Osteoblast (primary cell): ENCODE data around the gene PSMA8. TPM values are rescaled to one million over a fixed set of nuclear protein-coding genes. Genes with fewer than 3 reads are reported as not detected.

Experiments used
- DNase-seq: peaks from one replicate; pipeline ENCODE4 v3.0.0; 2011; ENCODE audit warnings: low spot score, mixed read lengths; ENCODE audit not compliant: insufficient read length; ENCODE audit errors: missing footprints
- H2AFZ ChIP-seq: 2 replicates; pipeline ENCODE4 v1.6.0; 2011; ENCODE audit warnings: mild to moderate bottlenecking, low read length
- H3K27ac ChIP-seq: 2 replicates; pipeline ENCODE4 v1.5.1; 2011; ENCODE audit warnings: mild to moderate bottlenecking, low read depth, low read length, moderate library complexity
- H3K27me3 ChIP-seq: 2 replicates; pipeline ENCODE4 v1.6.0; 2012; ENCODE audit warnings: mild to moderate bottlenecking, control low read depth, inconsistent platforms, low read length, moderate library complexity; ENCODE audit not compliant: insufficient read depth
- H3K36me3 ChIP-seq: 2 replicates; pipeline ENCODE4 v1.5.1; 2011; ENCODE audit warnings: mild to moderate bottlenecking, low read length, control low read depth, moderate library complexity; ENCODE audit not compliant: insufficient read depth
- H3K4me1 ChIP-seq: 2 replicates; pipeline ENCODE4 v1.5.1; 2011; ENCODE audit warnings: mild to moderate bottlenecking, low read length, control low read depth, moderate library complexity; ENCODE audit not compliant: insufficient read depth
- H3K4me2 ChIP-seq: 2 replicates; pipeline ENCODE4 v1.6.0; 2011; ENCODE audit warnings: mild to moderate bottlenecking, low read length; ENCODE audit not compliant: insufficient read depth
- H3K4me3 ChIP-seq: fragments of 200-600 bp; sonication (generic); 3 replicates; pipeline ENCODE4 v1.5.1; 2012; ENCODE audit warnings: mild to moderate bottlenecking, low read length, inconsistent platforms; ENCODE audit not compliant: insufficient read depth
- H3K79me2 ChIP-seq: 2 replicates; pipeline ENCODE4 v1.6.0; 2012; ENCODE audit warnings: mild to moderate bottlenecking, low read length, control low read depth, inconsistent platforms; ENCODE audit not compliant: insufficient read depth
- H3K9me3 ChIP-seq: 2 replicates; pipeline ENCODE4 v1.5.1; 2011; ENCODE audit warnings: low read depth, low read length, control low read depth
- H4K20me1 ChIP-seq: 2 replicates; pipeline ENCODE4 v1.6.0; 2012; ENCODE audit warnings: mild to moderate bottlenecking, low read length, control low read depth; ENCODE audit not compliant: insufficient read depth
- CTCF ChIP-seq: IDR thresholded peaks from 2 replicates; pipeline ENCODE4 v1.5.1; 2011; ENCODE audit warnings: mild to moderate bottlenecking, low read depth, low read length, moderate library complexity; ENCODE audit errors: extremely low read depth
- total RNA-seq: library from RNA; depleted of rRNA; stranded (reverse); fragments of >200 nt; gene quantifications from 2 replicates; pipeline ENCODE4 v1.2.3, GENCODE V29; 2012

PSMA8 gene
- total RNA-seq, 1 donor, result not detected

- Histone ChIP-seq H3K4me1 (no peaks in the 10 kb centered on the region), H3K27me3 (no peaks in the 10 kb centered on the region), H3K4me2 (no peak overlapping the region), H4K20me1 (no peaks in the 10 kb centered on the region), H3K9me3 (no peaks in the 10 kb centered on the region), H3K79me2 (no peaks in the 10 kb centered on the region), H3K36me3 (no peaks in the 10 kb centered on the region), H2AFZ (no peak overlapping the region), H3K27ac (no peak overlapping the region), H3K4me3 (no peak overlapping the region)
- TF ChIP-seq CTCF, result no peak
- DNase-seq, result no peak
Observed at GRCh38 chr18:26207937-26208336, 74.3 kb downstream of the PSMA8 start.

GRCh38 chr18:26208977-26209376, 75.3 kb downstream of the PSMA8 start:
- TF ChIP-seq CTCF, result no peak
- no peak overlapping the region for H3K4me3 ChIP-seq

GRCh38 chr18:26210147-26210546, 76.5 kb downstream of the PSMA8 start:
- no peak overlapping the region for H3K4me3 ChIP-seq
- H2AFZ ChIP-seq, result no peak overlapping the region
- DNase-seq, result no peak
- TF ChIP-seq CTCF, result no peak
- no peaks in the 10 kb centered on the region for H3K79me2 ChIP-seq
- H4K20me1 ChIP-seq, result no peaks in the 10 kb centered on the region
- H3K36me3 ChIP-seq, result no peaks in the 10 kb centered on the region
- no peaks in the 10 kb centered on the region for H3K27me3 ChIP-seq
- no peak overlapping the region for H3K27ac ChIP-seq
- H3K9me3 ChIP-seq, result no peaks in the 10 kb centered on the region
- no peak overlapping the region for H3K4me2 ChIP-seq
- no peaks in the 10 kb centered on the region for H3K4me1 ChIP-seq

More at GRCh38 chr18:26208977-26209376, 75.3 kb downstream of the PSMA8 start:
- no peak overlapping the region for H2AFZ ChIP-seq
- DNase-seq, result no peak
- H4K20me1 ChIP-seq, result no peaks in the 10 kb centered on the region
- H3K36me3 ChIP-seq, result no peaks in the 10 kb centered on the region
- no peaks in the 10 kb centered on the region for H3K27me3 ChIP-seq
- H3K4me1 ChIP-seq, result no peaks in the 10 kb centered on the region
- no peaks in the 10 kb centered on the region for H3K79me2 ChIP-seq
- H3K9me3 ChIP-seq, result no peaks in the 10 kb centered on the region
- no peak overlapping the region for H3K27ac ChIP-seq
- no peak overlapping the region for H3K4me2 ChIP-seq

- no peaks in the 10 kb centered on the region for H3K4me1 ChIP-seq
- DNase-seq, result no peak
- no peak overlapping the region for H3K4me3 ChIP-seq
- H4K20me1 ChIP-seq, result no peaks in the 10 kb centered on the region
- H2AFZ ChIP-seq, result no peak overlapping the region
- no peak overlapping the region for H3K4me2 ChIP-seq
- H3K9me3 ChIP-seq, result no peaks in the 10 kb centered on the region
- no peaks in the 10 kb centered on the region for H3K36me3 ChIP-seq
- no peaks in the 10 kb centered on the region for H3K79me2 ChIP-seq
- no peak for TF ChIP-seq CTCF
- no peak overlapping the region for H3K27ac ChIP-seq
- no peaks in the 10 kb centered on the region for H3K27me3 ChIP-seq
Observed at GRCh38 chr18:26215247-26215970, 81.7 kb downstream of the PSMA8 start.
